Prostate gland (tissue), 2 donors: ENCODE results near the gene PTPRA.

Experiments used
- CTCF ChIP-seq, 4 experiments: fragments of 200-600 bp in 2 of 4; fragments of 450-650 bp in 2 of 4; sonication (generic) in 2 of 4; IDR thresholded peaks; 1 replicate in 3 of 4; 2 replicates in 1 of 4; pipeline ENCODE4 v1.5.1; 2016 to 2019; ENCODE audit warnings: antibody characterized with exemption in 4 of 4, mild to moderate bottlenecking in 2 of 4, moderate library complexity in 2 of 4
- POLR2A ChIP-seq: fragments of 450-650 bp; IDR thresholded peaks from one replicate; pipeline ENCODE4 v1.6.1; 2016; ENCODE audit warnings: antibody characterized with exemption, mild to moderate bottlenecking
- POLR2AphosphoS5 ChIP-seq: sonication (generic); formaldehyde crosslinking; IDR thresholded peaks from one replicate; pipeline ENCODE4 v1.6.1; 2017; ENCODE audit warnings: antibody characterized with exemption

- TF ChIP-seq CTCF (IDR thresholded peaks at IDR 0.05): no peak
- TF ChIP-seq POLR2A: no peak
- TF ChIP-seq POLR2AphosphoS5: no peak
Observed at GRCh38 chr20:2922957-2923356, 49.7 kb downstream of the PTPRA start.
